DND-41 (cell line): Measurements from ENCODE around the gene NRCAM.
"Not testable (repeated sequence)": the region's sequence is repeated elsewhere in the genome, so short reads cannot be mapped to it uniquely, and the experiment has no call there.

Experiments used
- ATAC-seq: fragments of 200-7000 bp; cut with Tn5 transposase; 3 replicates; pipeline ENCODE4 v1.9.1; 2021; ENCODE audit warnings: low read depth; ENCODE audit not compliant: insufficient read depth
- DNase-seq: peaks from one replicate; pipeline ENCODE4 v3.0.0-alpha.2; 2020
- H2AFZ ChIP-seq: 2 replicates; pipeline ENCODE4 v1.6.0; 2012; ENCODE audit warnings: low read depth, low read length
- H3K27ac ChIP-seq: 2 replicates; pipeline ENCODE4 v1.5.1; 2012; ENCODE audit warnings: low read length, inconsistent platforms
- H3K27me3 ChIP-seq: fragments of 200-600 bp; sonication (generic); 2 replicates; pipeline ENCODE4 v1.6.0; 2012; ENCODE audit warnings: low read length, mild to moderate bottlenecking, inconsistent platforms; ENCODE audit not compliant: insufficient read depth, poor library complexity
- H3K36me3 ChIP-seq: 2 replicates; pipeline ENCODE4 v1.5.1; 2012; ENCODE audit warnings: low read length, inconsistent platforms; ENCODE audit not compliant: insufficient read depth
- H3K4me1 ChIP-seq: 2 replicates; pipeline ENCODE4 v1.5.1; 2012; ENCODE audit warnings: mild to moderate bottlenecking, low read length; ENCODE audit not compliant: insufficient read depth
- H3K4me2 ChIP-seq: 2 replicates; pipeline ENCODE4 v1.6.0; 2012; ENCODE audit warnings: mild to moderate bottlenecking, moderate library complexity, low read length, inconsistent platforms; ENCODE audit not compliant: insufficient read depth
- H3K4me3 ChIP-seq, 2 experiments: fragments of 200-600 bp in 1 of 2; shearing (Covaris generic) in 1 of 2; 2 replicates each; pipeline ENCODE4 v1.5.1; 2012 to 2016; ENCODE audit warnings: inconsistent platforms in 2 of 2, low read length in 2 of 2, mild to moderate bottlenecking in 2 of 2, low read depth in 1 of 2, moderate library complexity in 1 of 2
- H3K79me2 ChIP-seq: 2 replicates; pipeline ENCODE4 v1.6.0; 2012; ENCODE audit warnings: low read length, inconsistent platforms; ENCODE audit not compliant: insufficient read depth
- H3K9ac ChIP-seq: 2 replicates; pipeline ENCODE4 v1.6.0; 2012; ENCODE audit warnings: low read depth, mild to moderate bottlenecking, inconsistent platforms, low read length, moderate library complexity
- H3K9me3 ChIP-seq: 2 replicates; pipeline ENCODE4 v1.5.1; 2012; ENCODE audit warnings: low read length, moderate library complexity, mild to moderate bottlenecking, inconsistent platforms; ENCODE audit not compliant: insufficient read depth, severe bottlenecking
- H4K20me1 ChIP-seq: 2 replicates; pipeline ENCODE4 v1.6.0; 2012; ENCODE audit warnings: low read length; ENCODE audit not compliant: insufficient read depth
- CTCF ChIP-seq: IDR thresholded peaks from 2 replicates; pipeline ENCODE4 v1.5.1; 2012; ENCODE audit warnings: borderline replicate concordance, low read length, moderate library complexity, mild to moderate bottlenecking; ENCODE audit not compliant: poor library complexity, severe bottlenecking; ENCODE audit errors: extremely low read depth
- EZH2 ChIP-seq: IDR thresholded peaks from 3 replicates; pipeline ENCODE4 v1.6.1; 2012; ENCODE audit warnings: borderline replicate concordance, low read depth, mild to moderate bottlenecking, moderate library complexity, low read length, inconsistent platforms; ENCODE audit not compliant: severe bottlenecking

The NRCAM gene

GRCh38 chr7:108340856-108341411, 115.3 kb downstream of the NRCAM start:
- no peaks in the 10 kb centered on the region for H3K4me1 ChIP-seq
- H3K27ac ChIP-seq, result no peak overlapping the region
- ATAC-seq (no peak), DNase-seq (no peak)
- H3K9me3 ChIP-seq, result no peaks in the 10 kb centered on the region
- H3K79me2 ChIP-seq, result no peaks in the 10 kb centered on the region
- no peak for TF ChIP-seq CTCF
- no peak for TF ChIP-seq EZH2
- no peaks in the 10 kb centered on the region for H3K27me3 ChIP-seq
- no peak overlapping the region for H3K4me3 ChIP-seq
- no peak overlapping the region for H3K4me2 ChIP-seq
- no peaks in the 10 kb centered on the region for H3K36me3 ChIP-seq
- no peak overlapping the region for H2AFZ ChIP-seq
- no peaks in the 10 kb centered on the region for H4K20me1 ChIP-seq
- no peak overlapping the region for H3K9ac ChIP-seq

- H4K20me1 ChIP-seq, ATAC-seq, H3K36me3 ChIP-seq, H3K4me2 ChIP-seq, H3K27me3 ChIP-seq, H3K9ac ChIP-seq, H3K4me3 ChIP-seq, H3K9me3 ChIP-seq, H3K79me2 ChIP-seq, H3K27ac ChIP-seq, H2AFZ ChIP-seq, DNase-seq, H3K4me1 ChIP-seq: not testable (repeated sequence)
Measured at GRCh38 chr7:108340406-108340805, 115.8 kb downstream of the NRCAM start.

GRCh38 chr7:108335269-108335918, 120.8 kb downstream of the NRCAM start:
- H3K27me3 ChIP-seq, result no peaks in the 10 kb centered on the region
- H3K9me3 ChIP-seq, result no peaks in the 10 kb centered on the region
- DNase-seq, result no peak
- no peak overlapping the region for H2AFZ ChIP-seq
- no peaks in the 10 kb centered on the region for H4K20me1 ChIP-seq
- no peak overlapping the region for H3K4me2 ChIP-seq
- H3K4me3 ChIP-seq, result no peak overlapping the region
- TF ChIP-seq CTCF (no peak), EZH2 (no peak)
- H3K27ac ChIP-seq, result no peak overlapping the region
- ATAC-seq, result no peak
- H3K9ac ChIP-seq, result no peak overlapping the region
- no peaks in the 10 kb centered on the region for H3K79me2 ChIP-seq
- no peaks in the 10 kb centered on the region for H3K36me3 ChIP-seq
- no peaks in the 10 kb centered on the region for H3K4me1 ChIP-seq

- no peak overlapping the region for H3K4me3 ChIP-seq
- no peaks in the 10 kb centered on the region for H3K9me3 ChIP-seq
- H3K27me3 ChIP-seq, result no peaks in the 10 kb centered on the region
- H3K27ac ChIP-seq, result no peak overlapping the region
- no peaks in the 10 kb centered on the region for H3K36me3 ChIP-seq
- ATAC-seq (no peak), DNase-seq (no peak)
- no peak overlapping the region for H3K4me2 ChIP-seq
- no peak for TF ChIP-seq EZH2
- TF ChIP-seq CTCF, result no peak
- no peak overlapping the region for H3K9ac ChIP-seq
- H3K79me2 ChIP-seq, result no peaks in the 10 kb centered on the region
- H2AFZ ChIP-seq, result no peak overlapping the region
- H4K20me1 ChIP-seq, result no peaks in the 10 kb centered on the region
- no peaks in the 10 kb centered on the region for H3K4me1 ChIP-seq
Measured at GRCh38 chr7:108332937-108333336, 123.3 kb downstream of the NRCAM start.
